ENCODE results near the gene CD37. TPM values are rescaled to one million over a fixed set of nuclear protein-coding genes. Genes with fewer than 3 reads are reported as not detected.

Gene CD37
- not detected in 2 replicates for total RNA-seq

GRCh38 chr19:49335071-49335783, at the start of gene CD37:
CD37 (plus strand) TSS chr19:49335406; CDS start chr19:49335541, 135 bp downstream.

GRCh38 chr19:49324801-49325576, 10.2 kb upstream of the CD37 start, which contains the start of gene SLC6A16:
SLC6A16 (minus strand) TSS chr19:49325191; CDS start chr19:49311347, 13,844 bp downstream.

GRCh38 chr19:49362048-49362928, 27.1 kb downstream of the CD37 start, which contains the start of gene TEAD2:
TEAD2 (minus strand) TSS chr19:49362416; CDS start chr19:49360075, 2,341 bp downstream.

GRCh38 chr19:49363268-49364082, 28.3 kb downstream of the CD37 start, which contains the start of gene DKKL1:
DKKL1 (plus strand) TSS chr19:49363877; CDS start chr19:49363999, 122 bp downstream.

GRCh38 chr19:49387936-49388372, 52.7 kb downstream of the CD37 start, which contains the start of gene KASH5:
KASH5 (plus strand) TSS chr19:49388249; CDS start chr19:49390884, 2,635 bp downstream.

Other genes starting within 250 kb of the CD37 start
- gene SNRNP70, start 250.0 kb upstream of the CD37 start, total RNA-seq: 128 and 142 TPM in 2 replicates
- gene LIN7B, start 221.0 kb upstream of the CD37 start, total RNA-seq: 12.0 and 13.3 TPM in 2 replicates
- 0.16 and 0.77 TPM in 2 replicates for gene C19orf73, start 216.3 kb upstream of the CD37 start, total RNA-seq
- gene PPFIA3, start 215.9 kb upstream of the CD37 start, total RNA-seq: 1.0 and 2.0 TPM in 2 replicates
- 0.09 TPM in 1 of 2 replicates, not detected in the other for gene HRC, start 180.0 kb upstream of the CD37 start, total RNA-seq
- 16.5 and 17.5 TPM in 2 replicates for gene TRPM4, start 177.6 kb upstream of the CD37 start, total RNA-seq
- under 0.01 and 0.09 TPM in 2 replicates for gene SLC6A16, start 10.2 kb upstream of the CD37 start, total RNA-seq
- 17.2 and 18.5 TPM in 2 replicates for gene TEAD2, start 27.0 kb downstream of the CD37 start, total RNA-seq
- 0.16 and 0.26 TPM in 2 replicates for gene DKKL1, start 28.5 kb downstream of the CD37 start, total RNA-seq
- gene KASH5, start 52.8 kb downstream of the CD37 start, total RNA-seq: not detected in 2 replicates
- gene PTH2, start 88.0 kb downstream of the CD37 start, total RNA-seq: not detected in 2 replicates
- gene GFY, start 90.0 kb downstream of the CD37 start, total RNA-seq: not detected in 2 replicates
- gene SLC17A7, start 106.1 kb downstream of the CD37 start, total RNA-seq: under 0.01 and 0.16 TPM in 2 replicates
- 101 and 120 TPM in 2 replicates for gene PIH1D1, start 116.4 kb downstream of the CD37 start, total RNA-seq
- 21.6 and 26.2 TPM in 2 replicates for gene ALDH16A1, start 117.8 kb downstream of the CD37 start, total RNA-seq
- gene FLT3LG, start 138.8 kb downstream of the CD37 start, total RNA-seq: 4.9 and 5.3 TPM in 2 replicates
- gene RPL13A, start 152.2 kb downstream of the CD37 start, total RNA-seq: 2,925 and 3,389 TPM in 2 replicates
- 3,049 and 4,360 TPM in 2 replicates for gene RPS11, start 161.0 kb downstream of the CD37 start, total RNA-seq
- 46.5 and 81.8 TPM in 2 replicates for gene FCGRT, start 177.3 kb downstream of the CD37 start, total RNA-seq
- 231 and 301 TPM in 2 replicates for gene RCN3, start 192.6 kb downstream of the CD37 start, total RNA-seq
- 96.1 and 100 TPM in 2 replicates for gene NOSIP, start 245.2 kb downstream of the CD37 start, total RNA-seq
- gene PRRG2, start 245.9 kb downstream of the CD37 start, total RNA-seq: 0.32 and 1.0 TPM in 2 replicates

Measured in bronchial smooth muscle cell (primary cell).